Common myeloid progenitor, CD34-positive (primary cell): ENCODE data around the gene PPM1L.

Source experiments
- CTCF ChIA-PET: fragments of 350-600 bp; sonication (Branson Sonifier 250); formaldehyde crosslinking; loops from one replicate; lab custom pipeline; 2021; ENCODE audit warnings: antibody characterized with exemption; lab: Charles Lee
- POLR2A ChIA-PET: fragments of 350-600 bp; sonication (Branson Sonifier 250); formaldehyde crosslinking; loops from one replicate; lab custom pipeline; 2021; ENCODE audit warnings: antibody characterized with exemption; lab: Charles Lee
- DNase-seq, 3 donors: peaks; one replicate each; pipeline versions ENCODE4 v3.0.0 to v3.0.0-alpha.2; 2013
- H3K27ac ChIP-seq, 2 experiments: 1 replicate in 1 of 2; 2 replicates in 1 of 2; pipeline ENCODE4 v1.7.0; 2013; ENCODE audit warnings: inconsistent platforms in 2 of 2, low read length in 2 of 2, mild to moderate bottlenecking in 2 of 2, low read depth in 1 of 2, moderate library complexity in 1 of 2; ENCODE audit not compliant: severe bottlenecking in 2 of 2, insufficient read depth in 1 of 2, poor library complexity in 1 of 2
- H3K27me3 ChIP-seq, 5 experiments: replicated peaks in 2 of 5; 1 replicate in 3 of 5; 2 replicates in 2 of 5; pipeline versions ENCODE4 v1.6.1 to v1.7.0; 2013; ENCODE audit warnings: low read length in 4 of 5, mild to moderate bottlenecking in 2 of 5, moderate library complexity in 2 of 5, inconsistent platforms in 1 of 5; ENCODE audit not compliant: insufficient read depth in 5 of 5, control insufficient read depth in 4 of 5
- H3K36me3 ChIP-seq, 4 experiments: 1 replicate in 2 of 4; 2 replicates in 2 of 4; pipeline versions ENCODE4 v1.6.1 to v1.7.0; 2013; ENCODE audit warnings: low read length in 3 of 4, control low read depth in 1 of 4, mild to moderate bottlenecking in 1 of 4; ENCODE audit not compliant: control insufficient read depth in 4 of 4, insufficient read depth in 4 of 4
- H3K4me1 ChIP-seq, 4 experiments: 1 replicate in 3 of 4; 2 replicates in 1 of 4; pipeline versions ENCODE4 v1.6.1 to v1.7.1; 2013; ENCODE audit warnings: low read length in 3 of 4, mild to moderate bottlenecking in 3 of 4, control low read depth in 1 of 4, inconsistent platforms in 1 of 4, moderate library complexity in 1 of 4; ENCODE audit not compliant: control insufficient read depth in 4 of 4, insufficient read depth in 4 of 4; ENCODE audit errors: control extremely low read depth in 1 of 4
- H3K4me3 ChIP-seq, 7 experiments: 1 replicate in 4 of 7; 2 replicates in 3 of 7; pipeline versions ENCODE4 v1.5.1 to v1.7.0; 2013; ENCODE audit warnings: mild to moderate bottlenecking in 7 of 7, low read length in 6 of 7, moderate library complexity in 6 of 7, inconsistent platforms in 2 of 7, low read depth in 2 of 7, control low read depth in 1 of 7; ENCODE audit not compliant: insufficient read depth in 4 of 7, control insufficient read depth in 1 of 7; ENCODE audit errors: extremely low read depth in 1 of 7
- H3K9me3 ChIP-seq, 5 experiments: 1 replicate in 4 of 5; 2 replicates in 1 of 5; pipeline versions ENCODE4 v1.6.1 to v1.7.1; 2013; ENCODE audit warnings: low read length in 4 of 5, mild to moderate bottlenecking in 2 of 5, inconsistent platforms in 1 of 5, low read depth in 1 of 5, moderate library complexity in 1 of 5; ENCODE audit not compliant: control insufficient read depth in 4 of 5, insufficient read depth in 2 of 5; ENCODE audit errors: control extremely low read depth in 1 of 5
- WGBS: methylation state at CpG from one replicate; pipeline ENCODE4 v1.1.5; 2013; ENCODE audit not compliant: insufficient coverage; 5-methylcytosine and 5-hydroxymethylcytosine counted together

PPM1L gene

DNA sequence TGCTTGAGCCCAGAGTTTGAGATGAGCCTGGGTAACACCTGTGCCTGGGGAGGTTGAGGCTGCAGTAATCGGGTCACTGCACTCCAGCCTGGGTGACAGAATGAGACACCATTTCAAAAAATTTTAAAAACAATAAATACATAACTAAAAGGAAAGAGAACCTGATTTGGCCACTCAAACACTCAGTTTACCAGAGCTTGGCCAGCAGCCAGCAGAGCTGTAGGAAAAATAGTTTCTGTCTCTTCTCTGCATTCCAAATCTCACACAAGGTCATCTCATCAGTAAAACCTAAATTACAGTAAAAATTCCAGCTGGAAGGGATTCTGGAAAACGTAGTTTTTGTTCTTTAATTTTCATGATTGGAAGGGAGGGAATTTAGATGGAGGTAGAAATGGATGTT lies 7.8 kb upstream of the PPM1L start:
- Histone ChIP-seq H3K27ac (no peak overlapping the region), H3K4me1 (peaks cover 0 to 15% (median 2%) of the 10 kb centered on the region in 4 experiments), H3K9me3 (no peaks in the 10 kb centered on the region), H3K27me3 (peaks cover 0 to under 1% (median 0%) of the 10 kb centered on the region in 5 experiments), H3K4me3 (no peak overlapping the region), H3K36me3 (no peaks in the 10 kb centered on the region)
- CTCF ChIA-PET: no interaction called here
- no CpG with 5 or more reads among the region's 2 CpGs for WGBS
- POLR2A ChIA-PET: no interaction called here
- no peak for DNase-seq

DNA sequence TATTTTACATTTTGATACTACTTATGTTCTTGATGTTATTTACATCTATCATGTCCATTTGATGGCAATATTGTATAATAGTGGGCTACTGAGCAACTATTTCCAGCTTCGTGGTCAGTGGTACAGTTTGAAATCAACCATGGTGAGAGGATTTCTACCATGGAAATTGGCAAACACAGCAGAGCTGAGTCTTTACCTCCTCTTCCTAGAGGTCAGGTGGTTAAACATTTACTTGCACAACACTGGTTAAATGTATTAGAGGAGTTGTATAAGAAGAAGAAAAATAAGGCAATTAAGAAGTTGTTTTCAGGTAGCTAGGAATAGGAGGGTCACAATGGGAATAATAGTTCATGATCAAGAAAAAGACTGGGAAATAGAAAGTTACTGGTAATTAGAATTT lies 7.2 kb upstream of the PPM1L start:
- POLR2A ChIA-PET: no interaction called here
- CTCF ChIA-PET: no interaction called here

GRCh38 chr3:160753953-160754352 lies 2.1 kb upstream of the PPM1L start:
- ChIA-PET POLR2A (interaction anchor here (0.7 to 1.9 kb wide), 2 partner anchors 9 to 927 kb away, joined by 3 to 5 read pairs; no protein-coding TSS in a partner anchor), CTCF (interaction anchor here (1.3 kb wide), 1 partner anchor 82 kb away, joined by 4 read pairs; no protein-coding TSS in a partner anchor)
- H3K36me3 ChIP-seq: no peaks in the 10 kb centered on the region
- H3K9me3 ChIP-seq: no peaks in the 10 kb centered on the region
- H3K4me3 ChIP-seq: peak overlapping the region; percentile 87 to 94 (median 92)
- H3K27me3 ChIP-seq: no peaks in the 10 kb centered on the region
- no CpG with 5 or more reads among the region's 2 CpGs for WGBS
- DNase-seq: no peak
- H3K27ac ChIP-seq: peak overlapping the region in 1 of 2 experiments; percentile 91
- peaks cover 16 to 38% (median 33%) of the 10 kb centered on the region in 4 experiments for H3K4me1 ChIP-seq

More for the DNA sequence above, 7.2 kb upstream of the PPM1L start:
- Histone ChIP-seq H3K9me3 (no peaks in the 10 kb centered on the region), H3K4me1 (peaks cover 0 to 19% (median 4%) of the 10 kb centered on the region in 4 experiments), H3K27me3 (no peaks in the 10 kb centered on the region), H3K36me3 (no peaks in the 10 kb centered on the region), H3K27ac (no peak overlapping the region), H3K4me3 (no peak overlapping the region)
- no CpG with 5 or more reads among the region's 1 CpG for WGBS
- no peak for DNase-seq

DNA sequence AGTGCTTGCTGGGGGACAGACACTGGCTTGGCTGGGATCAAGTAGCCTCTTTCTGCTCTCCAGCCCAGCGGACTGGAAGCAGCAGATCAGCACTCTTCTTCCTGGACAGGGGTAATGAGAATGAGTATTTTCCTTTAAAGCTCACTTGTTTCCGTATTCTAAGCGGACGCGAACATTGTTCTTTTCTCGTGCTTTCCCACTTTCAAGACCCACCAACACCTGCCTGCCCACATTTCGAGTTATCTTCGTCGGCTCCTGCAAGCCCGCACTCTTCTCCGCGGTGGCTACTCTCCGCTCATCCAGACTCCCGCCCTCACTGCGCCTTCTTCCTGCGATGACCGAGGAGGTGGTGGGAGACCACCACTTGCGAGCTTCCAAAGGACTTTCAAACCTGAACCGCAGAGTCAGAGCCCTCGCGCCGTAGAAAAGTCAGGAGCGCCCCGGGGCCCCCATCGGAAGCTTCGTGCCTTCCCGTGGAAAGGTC lies 1.6 kb upstream of the PPM1L start:
- WGBS: 0% methylated on average over 25 of the region's 27 CpGs
- peak; percentile 34 to 82 (median 66) for DNase-seq

GRCh38 chr3:160754855-160755747 lies 930 bp upstream of the PPM1L start:
- Histone ChIP-seq H3K36me3 (no peaks in the 10 kb centered on the region), H3K27me3 (no peaks in the 10 kb centered on the region), H3K9me3 (no peaks in the 10 kb centered on the region), H3K4me1 (peaks cover 16 to 39% (median 34%) of the 10 kb centered on the region in 4 experiments), H3K4me3 (peak overlapping the region; percentile 87 to 94 (median 92)), H3K27ac (peak overlapping the region; percentile 84 to 91)
- DNase-seq: peak; percentile 92 to 97 (median 96)
- under 1% methylated on average over 85 of the region's 85 CpGs for WGBS
- POLR2A ChIA-PET: interaction anchor here (0.7 to 1.9 kb wide), 4 partner anchors 8 to 928 kb away, joined by 3 to 6 read pairs (median 4); partner anchors contain the start of gene KPNA4
- CTCF ChIA-PET: interaction anchor here (1.3 to 2.1 kb wide), 2 partner anchors 81 to 186 kb away, joined by 4 to 10 read pairs; no protein-coding TSS in a partner anchor

More for the DNA sequence above, 1.6 kb upstream of the PPM1L start:
- peaks cover 16 to 38% (median 33%) of the 10 kb centered on the region in 4 experiments for H3K4me1 ChIP-seq
- H3K4me3 ChIP-seq: peak overlapping the region; percentile 87 to 94 (median 92)
- peak overlapping the region; percentile 84 to 91 for H3K27ac ChIP-seq
- no peaks in the 10 kb centered on the region for H3K27me3 ChIP-seq
- CTCF ChIA-PET: interaction anchor here (1.3 kb wide), 1 partner anchor 82 kb away, joined by 4 read pairs; no protein-coding TSS in a partner anchor
- no peaks in the 10 kb centered on the region for H3K9me3 ChIP-seq
- POLR2A ChIA-PET: interaction anchor here (0.7 to 1.9 kb wide), 2 partner anchors 9 to 927 kb away, joined by 3 to 5 read pairs; no protein-coding TSS in a partner anchor
- no peaks in the 10 kb centered on the region for H3K36me3 ChIP-seq

DNA sequence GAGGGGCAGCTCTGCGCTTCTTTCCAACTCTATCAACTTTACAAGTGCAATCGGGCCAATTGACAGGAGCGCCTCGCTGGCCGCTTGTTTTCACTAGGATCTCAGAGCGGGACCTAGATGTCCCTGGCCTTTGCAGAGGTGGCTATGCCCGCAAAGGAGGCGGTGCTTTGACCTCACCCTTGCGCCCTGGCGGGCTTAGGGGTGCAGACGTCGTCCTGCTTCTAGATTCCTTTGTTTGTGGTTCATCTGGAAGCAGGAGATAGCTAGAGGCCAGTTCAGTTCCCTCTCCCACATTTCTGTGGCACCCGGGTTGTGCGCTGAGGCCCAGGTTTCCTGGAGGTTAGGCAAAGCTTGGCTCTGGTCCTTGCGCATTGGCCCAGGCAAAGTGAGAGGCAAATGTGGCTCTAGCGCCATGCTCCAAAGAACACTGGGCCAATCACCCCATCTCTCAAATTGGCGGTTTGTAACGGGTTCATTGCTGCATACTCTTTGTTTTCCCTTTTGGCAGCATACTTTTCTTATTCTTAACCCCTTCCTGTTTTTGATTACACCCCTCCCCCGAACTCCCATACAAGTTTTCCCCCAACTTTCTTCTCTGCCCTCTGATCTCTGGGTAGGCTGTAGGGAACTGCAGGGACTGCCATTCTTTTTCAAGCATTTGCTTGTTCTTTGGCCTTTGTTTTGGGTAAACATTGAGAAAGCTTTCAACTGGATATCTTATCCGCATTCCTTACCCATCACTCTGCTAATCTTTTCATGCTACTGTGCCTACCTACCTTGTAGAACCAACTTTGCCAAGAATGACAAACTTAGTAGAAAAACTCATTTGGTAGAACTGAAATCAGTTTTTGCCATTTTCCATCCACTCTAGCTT lies 1.4 kb downstream of the PPM1L start:
- 26% methylated on average over 16 of the region's 20 CpGs for WGBS
- peak; percentile 14 to 51 (median 37) for DNase-seq
- Histone ChIP-seq H3K27ac (no peak overlapping the region), H3K4me3 (peak overlapping the region in 6 of 7 experiments; percentile 84 to 94 (median 92)), H3K36me3 (no peaks in the 10 kb centered on the region), H3K9me3 (no peaks in the 10 kb centered on the region), H3K4me1 (peaks cover 16 to 39% (median 34%) of the 10 kb centered on the region in 4 experiments), H3K27me3 (no peaks in the 10 kb centered on the region)
- POLR2A ChIA-PET: no interaction called here
- CTCF ChIA-PET: interaction anchor here (0.7 to 3.0 kb wide), 4 partner anchors 52 to 190 kb away, joined by 3 to 13 read pairs (median 3); no protein-coding TSS in a partner anchor
